GM12878 (cell line): ENCODE data around the gene SSBP3. TPM values are rescaled to one million over a fixed set of nuclear protein-coding genes. Genes with fewer than 3 reads are reported as not detected.
A peak's percentile ranks its signal among the peaks of the same experiment; 100 is the strongest.

ENCODE experiments used
- ATAC-seq: fragments of 200-7000 bp; cut with Tn5 transposase; 3 replicates; pipeline ENCODE4 v1.9.1; 2020; ENCODE audit warnings: mild to moderate bottlenecking, moderate library complexity
- BruUV-seq: library from RNA; stranded (reverse); fragments of 400-500 nt; replicated peaks from 2 replicates; lab custom pipeline; 2021; lab: Mats Ljungman, UMichigan
- CTCF ChIA-PET: fragments of 300-600 bp; sonication (Branson Sonifier 250); formaldehyde crosslinking; extraction: SDS; loops from one replicate; lab custom pipeline; 2021; ENCODE audit warnings: inconsistent platforms; lab: Yijun Ruan, JAX
- POLR2A ChIA-PET: fragments of 350-600 bp; formaldehyde crosslinking; extraction: SDS; loops from one replicate; lab custom pipeline; 2021; ENCODE audit warnings: inconsistent platforms; lab: Charles Lee
- RAD21 ChIA-PET: fragments of 300-600 bp; sonication (Branson Sonifier 250); formaldehyde crosslinking; loops from one replicate; lab custom pipeline; 2023; ENCODE audit warnings: antibody characterized with exemption; ENCODE audit not compliant: unreplicated experiment; lab: Charles Lee
- SMC1A ChIA-PET: fragments of 300-600 bp; sonication (Branson Sonifier 250); formaldehyde crosslinking; loops from one replicate; lab custom pipeline; 2023; ENCODE audit not compliant: unreplicated experiment, uncharacterized antibody; lab: Charles Lee
- DNase-seq: peaks from one replicate; pipeline ENCODE4 v3.0.0-alpha.2; 2011; ENCODE audit warnings: low read depth, low spot score
- FAIRE-seq: peaks from 3 replicates; lab custom pipeline; 2011; peaks lifted over from hg19 to GRCh38; lab: Jason Lieb, UNC
- H2AFZ ChIP-seq: 2 replicates; pipeline ENCODE4 v1.6.0; 2011; ENCODE audit warnings: low read depth, low read length, control low read depth; ENCODE audit not compliant: control insufficient read depth
- H3K27ac ChIP-seq: 2 replicates; pipeline ENCODE4 v1.5.1; 2011; ENCODE audit warnings: control low read depth; ENCODE audit not compliant: control insufficient read depth, insufficient read depth
- H3K27me3 ChIP-seq, 2 experiments: replicated peaks in 1 of 2; 2 replicates each; pipeline versions ENCODE4 v1.6.0 to v1.6.1; 2011; ENCODE audit warnings: low read length in 1 of 2; ENCODE audit not compliant: control insufficient read depth in 2 of 2, insufficient read depth in 2 of 2
- H3K36me3 ChIP-seq, 2 experiments: 2 replicates each; pipeline ENCODE4 v1.5.1; 2011; ENCODE audit warnings: low read length in 1 of 2; ENCODE audit not compliant: control insufficient read depth in 2 of 2, insufficient read depth in 2 of 2
- H3K4me1 ChIP-seq: 2 replicates; pipeline ENCODE4 v1.6.1; 2011; ENCODE audit warnings: mild to moderate bottlenecking, low read length, moderate library complexity, mixed read lengths; ENCODE audit not compliant: control insufficient read depth, insufficient read depth
- H3K4me2 ChIP-seq: 2 replicates; pipeline ENCODE4 v1.6.0; 2011; ENCODE audit warnings: control low read depth; ENCODE audit not compliant: control insufficient read depth, insufficient read depth
- H3K4me3 ChIP-seq: fragments of 200-600 bp; sonication (generic); 2 replicates; pipeline ENCODE4 v1.5.1; 2016
- H3K79me2 ChIP-seq: 2 replicates; pipeline ENCODE4 v1.6.0; 2011; ENCODE audit warnings: low read length; ENCODE audit not compliant: control insufficient read depth, insufficient read depth
- H3K9ac ChIP-seq: 2 replicates; pipeline ENCODE4 v1.8.0; 2011; ENCODE audit warnings: low read length, control low read depth, mixed read lengths; ENCODE audit not compliant: control insufficient read depth, insufficient read depth
- H3K9me3 ChIP-seq: replicated peaks from 3 replicates; pipeline ENCODE4 v1.5.1; 2011; ENCODE audit warnings: mild to moderate bottlenecking, low read length; ENCODE audit not compliant: control insufficient read depth, insufficient read depth
- H4K20me1 ChIP-seq: 2 replicates; pipeline ENCODE4 v1.6.0; 2011; ENCODE audit not compliant: control insufficient read depth, insufficient read depth
- BACH1 ChIP-seq: fragments of 450-650 bp; IDR thresholded peaks from 2 replicates; pipeline ENCODE4 v1.6.1; 2017; ENCODE audit warnings: mild to moderate bottlenecking, borderline replicate concordance
- CBFB ChIP-seq: IDR thresholded peaks from 2 replicates; pipeline ENCODE4 v1.6.1; 2016; ENCODE audit warnings: antibody characterized with exemption, low read depth
- CEBPB ChIP-seq, 2 experiments: fragments of 150-350 bp in 1 of 2; IDR thresholded peaks; 2 replicates each; pipeline ENCODE4 v1.6.1; 2012 to 2014; ENCODE audit warnings: low read depth in 2 of 2, low read length in 2 of 2, borderline replicate concordance in 1 of 2, inconsistent platforms in 1 of 2
- CREM ChIP-seq: IDR thresholded peaks from 2 replicates; pipeline ENCODE4 v1.6.1; 2014; ENCODE audit warnings: antibody characterized with exemption, low read depth
- JUNB ChIP-seq: IDR thresholded peaks from 2 replicates; pipeline ENCODE4 v1.6.1; 2016; ENCODE audit warnings: antibody characterized with exemption, mild to moderate bottlenecking
- KDM1A ChIP-seq: fragments of 200-600 bp; sonication (generic); IDR thresholded peaks from 2 replicates; pipeline ENCODE4 v1.6.1; 2016; ENCODE audit warnings: borderline replicate concordance
- KLF5 ChIP-seq: fragments of 450-650 bp; IDR thresholded peaks from 2 replicates; pipeline ENCODE4 v1.6.1; 2014; ENCODE audit warnings: mild to moderate bottlenecking; ENCODE audit not compliant: partially characterized antibody
- MEF2B ChIP-seq: fragments of 450-650 bp; IDR thresholded peaks from 2 replicates; pipeline ENCODE4 v1.6.1; 2018; ENCODE audit warnings: mild to moderate bottlenecking, moderate library complexity; ENCODE audit not compliant: partially characterized antibody, poor library complexity, severe bottlenecking
- MTA3 ChIP-seq: IDR thresholded peaks from 2 replicates; pipeline ENCODE4 v1.6.1; 2012; ENCODE audit warnings: low read length, inconsistent platforms, borderline replicate concordance
- NFIC ChIP-seq: IDR thresholded peaks from 2 replicates; pipeline ENCODE4 v1.6.1; 2012; ENCODE audit warnings: low read depth, mild to moderate bottlenecking, inconsistent platforms, low read length, moderate library complexity
- NR2F1 ChIP-seq: fragments of 450-650 bp; conservative IDR thresholded peaks from 2 replicates; pipeline ENCODE4 v1.6.1; 2017; ENCODE audit warnings: mild to moderate bottlenecking
- PAX5 ChIP-seq: IDR thresholded peaks from 2 replicates; pipeline ENCODE4 v1.6.1; 2011; ENCODE audit warnings: low read depth, low read length, borderline replicate concordance
- RB1 ChIP-seq: fragments of 450-650 bp; formaldehyde crosslinking; IDR thresholded peaks from 2 replicates; pipeline ENCODE4 v1.6.1; 2017; ENCODE audit warnings: mild to moderate bottlenecking, borderline replicate concordance
- TARDBP ChIP-seq: IDR thresholded peaks from 2 replicates; pipeline ENCODE4 v1.6.1; 2016; ENCODE audit warnings: borderline replicate concordance
- TCF3 ChIP-seq: IDR thresholded peaks from 2 replicates; pipeline ENCODE4 v1.6.1; 2012; ENCODE audit warnings: low read depth, mild to moderate bottlenecking, low read length, borderline replicate concordance; ENCODE audit not compliant: insufficient read depth
- TCF7 ChIP-seq: IDR thresholded peaks from 2 replicates; pipeline ENCODE4 v1.6.1; 2014; ENCODE audit warnings: antibody characterized with exemption, borderline replicate concordance
- ZNF274 ChIP-seq: IDR thresholded peaks from one replicate; pipeline ENCODE4 v1.8.0; 2011; ENCODE audit not compliant: insufficient read length, insufficient read depth
- ZNF622 ChIP-seq: fragments of 450-650 bp; IDR thresholded peaks from 2 replicates; pipeline ENCODE4 v1.6.1; 2017; ENCODE audit warnings: mild to moderate bottlenecking, inconsistent platforms
- WGBS: methylation state at CpG from one replicate; pipeline ENCODE4 v1.1.6; 2016; ENCODE audit warnings: low lambda C conversion rate; ENCODE audit not compliant: insufficient replicate concordance, insufficient coverage; ENCODE audit errors: missing lambda C conversion rate; 5-methylcytosine and 5-hydroxymethylcytosine counted together
- in situ Hi-C: fragments of 300-500 bp; cut with MboI; formaldehyde crosslinking; loops from 9 replicates; pipeline ENCODE4 v1.14.3; 2018; ENCODE audit warnings: mixed read lengths
- intact Hi-C: fragments of 100-400 bp; cut with micrococcal nuclease; formaldehyde crosslinking; loops from one replicate; pipeline ENCODE4 v1.14.2; 2022; ENCODE audit not compliant: unreplicated experiment
- polyA plus RNA-seq, 11 experiments: library from polyadenylated mRNA; depleted of rRNA in 4 of 11; unstranded in 6 of 11; stranded (reverse) in 5 of 11; fragments of >200 nt; fragmentation: Nextera tagmentation in 4 of 11; fragmentation: Illumina TruSeq in 1 of 11; extraction: Ambion mirVana in 4 of 11; extraction: Trizol in 1 of 11; gene quantifications; 1 replicate in 1 of 11; 2 replicates in 10 of 11; pipeline versions ENCODE4 v1.2.1 to v1.2.3, GENCODE V29; 2011 to 2016; ENCODE audit warnings: inconsistent platforms in 2 of 11, missing spikeins in 2 of 11, low read depth in 1 of 11
- total RNA-seq, 4 experiments: library from RNA; depleted of rRNA in 3 of 4; stranded (reverse); fragments of >200 nt in 3 of 4; fragmentation: Illumina TruSeq in 1 of 4; extraction: Trizol in 1 of 4; gene quantifications; 2 replicates each; pipeline versions ENCODE4 v1.2.1 to v1.2.3, GENCODE V29; 2013 to 2021
- TF ChIP-seq, protein P1 (sequence below): fragments of 450-650 bp; IDR thresholded peaks from 2 replicates; pipeline ENCODE4 v1.6.1; 2017; ENCODE audit warnings: antibody characterized with exemption, mild to moderate bottlenecking, moderate library complexity
- TF ChIP-seq, protein P2 (sequence below): IDR thresholded peaks from 2 replicates; pipeline ENCODE4 v1.6.1; 2011; ENCODE audit warnings: low read depth, mild to moderate bottlenecking, low read length, moderate library complexity, borderline replicate concordance; ENCODE audit errors: extremely low read depth
- TF ChIP-seq, protein P3 (sequence below): fragments of 450-650 bp; IDR thresholded peaks from 2 replicates; pipeline ENCODE4 v1.6.1; 2014; ENCODE audit warnings: mild to moderate bottlenecking

The SSBP3 gene
- total and polyA plus RNA-seq, 10 of the 15 experiments (the other 5 are each of a cell fraction or from before 2014, with no cell fraction given), result 4.1 to 51.7 (median 17.1) TPM

DNA sequence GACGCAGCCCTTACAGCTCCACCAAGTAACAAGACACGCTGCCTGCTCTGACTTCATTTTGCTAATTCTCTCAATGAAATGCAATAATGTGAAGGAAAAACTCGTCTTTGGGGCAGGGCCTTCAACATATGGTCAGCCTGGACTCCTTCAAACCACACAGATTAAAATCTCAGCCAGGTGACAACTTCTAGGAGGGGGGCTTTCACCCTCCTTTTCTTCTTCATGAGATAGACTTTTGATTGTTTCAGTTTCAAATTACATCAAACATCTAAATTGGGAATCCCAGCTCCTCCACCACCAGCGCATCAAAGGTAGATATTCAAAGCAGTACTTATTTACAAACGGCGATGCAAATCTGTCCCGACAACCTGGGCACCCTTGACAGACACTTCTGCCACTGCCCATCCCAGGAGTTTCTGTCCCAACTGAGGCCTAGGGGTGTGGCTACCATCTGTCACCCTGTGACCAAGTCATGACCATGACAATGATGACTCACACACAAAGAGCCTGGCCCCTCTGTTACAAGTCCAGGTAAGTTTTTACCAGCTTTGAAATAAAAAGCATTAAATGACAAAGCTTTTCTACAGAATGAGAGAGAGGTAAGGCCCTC lies 29.7 kb downstream of the SSBP3 start:
- Histone ChIP-seq H3K4me2 (peak overlapping the region; percentile 32), H3K36me3 (peaks cover 0 to 2% of the 10 kb centered on the region in 2 experiments; a peak in 2 of 4 replicates), H2AFZ (peak overlapping the region; percentile 6; the same call in 1 of the 2 replicates), H3K4me1 (peaks cover 89% of the 10 kb centered on the region), H3K4me3 (peak overlapping the region; percentile 58), H3K9me3 (no peaks in the 10 kb centered on the region), H3K27ac (peak overlapping the region; percentile 93), H3K79me2 (peaks cover 66% of the 10 kb centered on the region), H3K9ac (peak overlapping the region; percentile 62), H3K27me3 (no peaks in the 10 kb centered on the region), H4K20me1 (no peaks in the 10 kb centered on the region)
- in situ Hi-C loops (no loop called here), intact Hi-C loops (loop anchor here (1.0 to 2.0 kb wide), 2 partner anchors 20 to 28 kb away; no protein-coding TSS in a partner anchor)
- 1% methylated on average over 7 of the region's 7 CpGs for WGBS
- RAD21 ChIA-PET, result interaction anchor here (0.9 to 4.6 kb wide), 7 partner anchors 12 to 112 kb away, joined by 3 to 25 read pairs (median 4); partner anchors contain the start of gene SSBP3
- no TSS peak for BruUV-seq
- CTCF ChIA-PET, result interaction anchor here (0.6 to 1.3 kb wide), 2 partner anchors 20 to 182 kb away, joined by 3 read pairs; no protein-coding TSS in a partner anchor
- SMC1A ChIA-PET, result interaction anchor here (0.9 to 3.1 kb wide), 8 partner anchors 9 to 30 kb away, joined by 3 to 15 read pairs (median 3); partner anchors contain the start of gene SSBP3
- ATAC-seq (peak; percentile 67), FAIRE-seq (peak; percentile 89), DNase-seq (peak; percentile 84)
- POLR2A ChIA-PET, result interaction anchor here (1.1 to 2.1 kb wide), 3 partner anchors 8 to 29 kb away, joined by 3 to 5 read pairs (median 4); no protein-coding TSS in a partner anchor
- no peak for TF ChIP-seq ZNF622
- no peak for TF ChIP-seq CEBPB (IDR thresholded peaks at IDR 0.05; ENCODE audit: borderline replicate concordance in 1 of 2, low read depth in 2 of 2, low read length in 2 of 2)
- no peak for TF ChIP-seq RB1
- peak; percentile 47; the same call in 1 of the 2 replicates for TF ChIP-seq NR2F1
- TF ChIP-seq, protein P1, sequence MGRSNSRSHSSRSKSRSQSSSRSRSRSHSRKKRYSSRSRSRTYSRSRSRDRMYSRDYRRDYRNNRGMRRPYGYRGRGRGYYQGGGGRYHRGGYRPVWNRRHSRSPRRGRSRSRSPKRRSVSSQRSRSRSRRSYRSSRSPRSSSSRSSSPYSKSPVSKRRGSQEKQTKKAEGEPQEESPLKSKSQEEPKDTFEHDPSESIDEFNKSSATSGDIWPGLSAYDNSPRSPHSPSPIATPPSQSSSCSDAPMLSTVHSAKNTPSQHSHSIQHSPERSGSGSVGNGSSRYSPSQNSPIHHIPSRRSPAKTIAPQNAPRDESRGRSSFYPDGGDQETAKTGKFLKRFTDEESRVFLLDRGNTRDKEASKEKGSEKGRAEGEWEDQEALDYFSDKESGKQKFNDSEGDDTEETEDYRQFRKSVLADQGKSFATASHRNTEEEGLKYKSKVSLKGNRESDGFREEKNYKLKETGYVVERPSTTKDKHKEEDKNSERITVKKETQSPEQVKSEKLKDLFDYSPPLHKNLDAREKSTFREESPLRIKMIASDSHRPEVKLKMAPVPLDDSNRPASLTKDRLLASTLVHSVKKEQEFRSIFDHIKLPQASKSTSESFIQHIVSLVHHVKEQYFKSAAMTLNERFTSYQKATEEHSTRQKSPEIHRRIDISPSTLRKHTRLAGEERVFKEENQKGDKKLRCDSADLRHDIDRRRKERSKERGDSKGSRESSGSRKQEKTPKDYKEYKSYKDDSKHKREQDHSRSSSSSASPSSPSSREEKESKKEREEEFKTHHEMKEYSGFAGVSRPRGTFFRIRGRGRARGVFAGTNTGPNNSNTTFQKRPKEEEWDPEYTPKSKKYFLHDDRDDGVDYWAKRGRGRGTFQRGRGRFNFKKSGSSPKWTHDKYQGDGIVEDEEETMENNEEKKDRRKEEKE, result no peak
- no peak for TF ChIP-seq ZNF274
- no peak for TF ChIP-seq PAX5
- TF ChIP-seq, protein P2, sequence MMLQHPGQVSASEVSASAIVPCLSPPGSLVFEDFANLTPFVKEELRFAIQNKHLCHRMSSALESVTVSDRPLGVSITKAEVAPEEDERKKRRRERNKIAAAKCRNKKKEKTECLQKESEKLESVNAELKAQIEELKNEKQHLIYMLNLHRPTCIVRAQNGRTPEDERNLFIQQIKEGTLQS, result no peak
- TF ChIP-seq TARDBP, result no peak
- no peak for TF ChIP-seq KDM1A
- TF ChIP-seq MEF2B, result peak; percentile 81
- peak; percentile 38; the same call in 1 of the 2 replicates for TF ChIP-seq CBFB
- TF ChIP-seq TCF7, result peak; percentile 90
- TF ChIP-seq BACH1, result peak; percentile 26; the same call in 1 of the 2 replicates
- TF ChIP-seq CREM, result peak; percentile 57; the same call in 1 of the 2 replicates
- TF ChIP-seq MTA3, result peak; percentile 78; the same call in 1 of the 2 replicates
- TF ChIP-seq JUNB, result peak; percentile 91
- TF ChIP-seq, protein P3, sequence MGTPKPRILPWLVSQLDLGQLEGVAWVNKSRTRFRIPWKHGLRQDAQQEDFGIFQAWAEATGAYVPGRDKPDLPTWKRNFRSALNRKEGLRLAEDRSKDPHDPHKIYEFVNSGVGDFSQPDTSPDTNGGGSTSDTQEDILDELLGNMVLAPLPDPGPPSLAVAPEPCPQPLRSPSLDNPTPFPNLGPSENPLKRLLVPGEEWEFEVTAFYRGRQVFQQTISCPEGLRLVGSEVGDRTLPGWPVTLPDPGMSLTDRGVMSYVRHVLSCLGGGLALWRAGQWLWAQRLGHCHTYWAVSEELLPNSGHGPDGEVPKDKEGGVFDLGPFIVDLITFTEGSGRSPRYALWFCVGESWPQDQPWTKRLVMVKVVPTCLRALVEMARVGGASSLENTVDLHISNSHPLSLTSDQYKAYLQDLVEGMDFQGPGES, result no peak
- 0 out of 2 replicates have a peak, but pooled peaks have one; percentile 22 for TF ChIP-seq TCF3
- TF ChIP-seq NFIC, result peak; percentile 84
- TF ChIP-seq KLF5, result no peak
